Measurements from ENCODE around the gene RHOJ. TPM values are rescaled to one million over a fixed set of nuclear protein-coding genes. Genes with fewer than 3 reads are reported as not detected.

The RHOJ gene
- total RNA-seq, 1 donor from 2014 or later = 29.2 TPM

DNA sequence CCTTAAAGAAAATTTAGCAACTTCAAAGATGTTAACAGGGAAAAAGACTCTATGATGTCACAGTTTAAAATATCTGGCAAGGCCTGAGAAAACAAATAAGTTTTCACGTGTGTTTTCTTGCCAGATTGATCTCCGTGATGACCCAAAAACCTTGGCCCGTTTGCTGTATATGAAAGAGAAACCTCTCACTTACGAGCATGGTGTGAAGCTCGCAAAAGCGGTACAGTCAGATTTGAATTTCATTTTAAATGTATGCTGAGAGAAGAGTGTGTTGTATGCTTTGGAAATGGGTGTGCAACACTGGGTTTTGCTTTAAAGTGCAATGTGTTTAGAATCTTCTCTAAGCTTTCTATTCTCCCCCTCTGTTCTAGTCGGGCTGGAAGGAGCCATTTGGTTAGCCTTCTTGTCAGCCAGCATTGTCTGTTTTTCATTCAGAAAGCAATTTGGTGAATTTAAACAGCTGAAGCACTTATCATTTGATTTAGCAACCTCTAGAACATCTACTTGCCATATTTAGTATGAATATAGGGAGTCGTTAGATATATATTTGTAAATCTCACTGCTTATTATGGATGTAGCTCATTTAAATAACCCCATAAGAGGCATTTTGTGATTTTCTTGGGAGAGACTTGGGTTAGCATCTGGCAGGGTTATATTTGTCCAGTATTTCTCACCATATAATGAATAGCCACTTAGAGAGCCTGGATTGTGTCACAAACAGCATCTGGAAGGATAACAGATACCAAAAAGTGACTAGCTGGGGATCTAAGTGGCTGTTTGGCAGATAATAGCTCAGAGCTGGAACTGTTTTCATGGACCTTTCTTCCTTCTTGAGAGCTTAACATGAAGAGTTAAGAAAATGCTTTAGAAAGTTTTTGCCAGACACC, 79.0 kb downstream of the RHOJ start:
- Histone ChIP-seq H3K4me3 (no peak overlapping the region), H3K27ac (no peak overlapping the region), H3K27me3 (ENCODE audit: low read depth) (no peaks in the 10 kb centered on the region), H3K4me1 (no peaks in the 10 kb centered on the region), H3K36me3 (peaks cover 11% of the 10 kb centered on the region), H3K9me3 (no peaks in the 10 kb centered on the region)
- TF ChIP-seq, protein P1, sequence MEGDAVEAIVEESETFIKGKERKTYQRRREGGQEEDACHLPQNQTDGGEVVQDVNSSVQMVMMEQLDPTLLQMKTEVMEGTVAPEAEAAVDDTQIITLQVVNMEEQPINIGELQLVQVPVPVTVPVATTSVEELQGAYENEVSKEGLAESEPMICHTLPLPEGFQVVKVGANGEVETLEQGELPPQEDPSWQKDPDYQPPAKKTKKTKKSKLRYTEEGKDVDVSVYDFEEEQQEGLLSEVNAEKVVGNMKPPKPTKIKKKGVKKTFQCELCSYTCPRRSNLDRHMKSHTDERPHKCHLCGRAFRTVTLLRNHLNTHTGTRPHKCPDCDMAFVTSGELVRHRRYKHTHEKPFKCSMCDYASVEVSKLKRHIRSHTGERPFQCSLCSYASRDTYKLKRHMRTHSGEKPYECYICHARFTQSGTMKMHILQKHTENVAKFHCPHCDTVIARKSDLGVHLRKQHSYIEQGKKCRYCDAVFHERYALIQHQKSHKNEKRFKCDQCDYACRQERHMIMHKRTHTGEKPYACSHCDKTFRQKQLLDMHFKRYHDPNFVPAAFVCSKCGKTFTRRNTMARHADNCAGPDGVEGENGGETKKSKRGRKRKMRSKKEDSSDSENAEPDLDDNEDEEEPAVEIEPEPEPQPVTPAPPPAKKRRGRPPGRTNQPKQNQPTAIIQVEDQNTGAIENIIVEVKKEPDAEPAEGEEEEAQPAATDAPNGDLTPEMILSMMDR (IDR thresholded peaks at IDR 0.05) = no peak
- DNase-seq (no peak), ATAC-seq (no peak)
- intact Hi-C loops (cut with DNase I) = no loop called here

DNA sequence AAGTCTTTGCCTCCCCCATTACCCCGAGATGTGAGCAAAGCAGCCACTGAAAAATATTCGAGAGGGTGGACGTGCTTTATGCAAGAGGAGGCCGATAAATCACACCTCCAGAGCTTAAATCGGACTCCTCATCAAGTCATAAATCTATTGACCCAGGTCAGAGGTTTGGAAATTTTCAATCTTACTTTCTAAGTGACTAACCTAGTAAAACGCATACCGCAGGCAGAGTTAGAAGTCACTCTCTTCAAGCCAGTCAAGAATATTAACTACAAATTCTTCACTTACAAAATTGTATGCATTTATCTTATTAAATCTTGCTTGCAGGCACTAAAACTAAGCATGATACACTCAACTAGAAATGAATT, 79.6 kb downstream of the RHOJ start:
- TF ChIP-seq, protein P1 (IDR thresholded peaks at IDR 0.05) = no peak
- H3K27ac ChIP-seq = no peak overlapping the region

DNA sequence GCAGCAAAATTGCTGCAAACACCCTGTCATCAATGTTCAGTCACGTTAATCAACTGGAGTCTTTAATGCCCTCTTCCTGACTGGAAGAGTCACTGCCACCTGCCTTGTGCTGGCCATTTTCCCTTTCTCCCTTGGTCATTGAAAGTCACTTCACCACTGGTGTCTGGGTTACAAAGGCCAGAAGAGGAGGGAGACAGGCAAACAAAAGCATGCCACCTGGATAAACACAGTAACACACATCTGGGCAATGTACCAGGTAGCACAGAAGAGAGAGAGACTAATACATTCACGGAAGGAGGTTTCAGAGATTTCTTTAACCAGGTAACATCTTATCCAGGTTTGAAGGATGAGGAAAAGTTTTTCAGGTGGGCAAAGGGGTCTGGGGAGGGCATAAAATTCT, 81.8 kb downstream of the RHOJ start:
- intact Hi-C loops (cut with DNase I) = no loop called here
- no peak overlapping the region for H3K4me3 ChIP-seq
- no peaks in the 10 kb centered on the region for H3K4me1 ChIP-seq
- peaks cover 12% of the 10 kb centered on the region for H3K36me3 ChIP-seq
- no peaks in the 10 kb centered on the region for H3K27me3 ChIP-seq (ENCODE audit: low read depth)
- DNase-seq (no peak), ATAC-seq (no peak)
- no peak overlapping the region for H3K27ac ChIP-seq
- H3K9me3 ChIP-seq = no peaks in the 10 kb centered on the region
- TF ChIP-seq, protein P1 (IDR thresholded peaks at IDR 0.05) = no peak

More for the DNA sequence above, 79.6 kb downstream of the RHOJ start:
- no peaks in the 10 kb centered on the region for H3K4me1 ChIP-seq
- DNase-seq = no peak
- no peaks in the 10 kb centered on the region for H3K27me3 ChIP-seq (ENCODE audit: low read depth)
- no peak for ATAC-seq
- peaks cover 11% of the 10 kb centered on the region for H3K36me3 ChIP-seq
- intact Hi-C loops (cut with DNase I) = no loop called here
- no peaks in the 10 kb centered on the region for H3K9me3 ChIP-seq
- no peak overlapping the region for H3K4me3 ChIP-seq

DNA sequence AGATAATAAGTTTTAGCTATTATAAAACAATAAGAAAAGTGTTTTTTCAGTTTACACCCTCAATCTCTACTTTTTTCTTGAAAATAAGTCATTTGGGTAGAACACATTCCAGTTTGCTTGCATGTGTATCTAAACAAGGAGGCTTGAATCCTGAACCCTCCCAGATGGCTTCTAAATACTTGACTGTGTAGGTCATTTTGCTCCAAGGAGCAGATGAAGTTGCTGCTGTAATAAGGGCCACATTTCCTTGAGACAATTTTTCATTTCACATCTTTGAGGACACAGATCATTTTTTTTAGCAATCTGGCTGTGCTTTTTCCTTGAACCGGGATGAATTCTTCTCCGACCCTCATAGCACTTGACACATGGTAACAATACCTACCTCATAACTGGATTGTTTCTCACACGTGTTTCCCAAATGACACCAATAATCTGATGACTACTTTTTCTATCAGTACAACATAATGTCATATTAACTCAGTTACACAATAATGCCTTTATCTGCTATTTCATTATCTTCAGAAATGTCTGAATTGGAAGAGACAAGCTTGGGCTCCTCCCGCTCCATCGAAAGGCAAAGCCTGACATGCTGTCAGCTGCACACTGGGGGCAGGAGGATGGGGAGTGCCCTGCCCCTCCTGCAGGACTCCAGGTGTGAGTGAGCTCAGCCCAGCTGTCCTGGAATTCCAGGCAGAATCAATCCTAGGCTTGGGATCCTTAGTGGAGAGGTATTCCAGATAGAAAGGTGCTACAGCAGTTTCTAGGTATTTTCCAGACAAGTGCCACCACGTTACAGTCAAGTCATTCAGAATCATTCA, 83.6 kb downstream of the RHOJ start:
- H3K4me1 ChIP-seq = no peaks in the 10 kb centered on the region
- DNase-seq = no peak
- no peaks in the 10 kb centered on the region for H3K9me3 ChIP-seq
- TF ChIP-seq, protein P1 (IDR thresholded peaks at IDR 0.05) = no peak
- H3K36me3 ChIP-seq = peaks cover 21% of the 10 kb centered on the region
- H3K4me3 ChIP-seq = no peak overlapping the region
- H3K27ac ChIP-seq = no peak overlapping the region
- no peaks in the 10 kb centered on the region for H3K27me3 ChIP-seq (ENCODE audit: low read depth)
- ATAC-seq = no peak
- intact Hi-C loops (cut with DNase I) = no loop called here

DNA sequence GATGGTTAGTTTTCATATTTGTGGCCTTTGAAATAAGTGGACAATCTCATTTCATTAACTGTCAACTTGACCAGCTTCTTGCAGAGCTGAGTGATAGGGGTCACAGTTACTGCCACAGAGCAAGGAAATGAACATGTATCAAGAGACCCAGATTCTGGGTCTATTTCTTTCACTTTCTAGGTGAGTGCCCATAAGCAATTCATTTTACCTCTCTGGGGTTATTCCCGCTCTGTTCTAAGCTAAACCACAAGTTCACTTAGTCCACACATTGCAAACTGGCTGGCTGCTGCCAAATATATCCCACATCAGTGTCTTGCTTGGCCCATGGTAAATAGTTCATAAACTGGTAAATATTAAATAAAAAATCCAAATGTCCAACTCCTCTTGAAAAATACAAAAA, 84.6 kb downstream of the RHOJ start:
- no peak overlapping the region for H3K27ac ChIP-seq
- DNase-seq (no peak), ATAC-seq (no peak)
- H3K36me3 ChIP-seq = peaks cover 21% of the 10 kb centered on the region
- intact Hi-C loops (cut with DNase I) = no loop called here
- H3K9me3 ChIP-seq = no peaks in the 10 kb centered on the region
- H3K27me3 ChIP-seq (ENCODE audit: low read depth) = no peaks in the 10 kb centered on the region
- H3K4me1 ChIP-seq = no peaks in the 10 kb centered on the region
- TF ChIP-seq, protein P1 (IDR thresholded peaks at IDR 0.05) = no peak
- H3K4me3 ChIP-seq = no peak overlapping the region

Measured in lower lobe of right lung (tissue), 2 donors.